ENCODE data around the gene PAPPA2.

- TF ChIP-seq CTCF (IDR thresholded peaks at IDR 0.05; ENCODE audit: low read depth, low read length): no peak
- TF ChIP-seq EZH2phosphoT487 (IDR thresholded peaks at IDR 0.05; ENCODE audit: low read depth): no peak
These were observed 304.8 kb downstream of the PAPPA2 start for GRCh38 chr1:176767714-176768136.

Measured in OCI-LY3 (cell line).